Loucy (cell line): Measurements from ENCODE around the gene SMTNL2.

Experiments used
- H2AFZ ChIP-seq: fragments of 200-600 bp; sonication (generic); 2 replicates; pipeline ENCODE4 v1.6.0; 2016; ENCODE audit warnings: antibody characterized with exemption, mild to moderate bottlenecking, low read length, moderate library complexity
- H3F3A ChIP-seq: fragments of 200-600 bp; 2 replicates; pipeline ENCODE4 v1.6.0; 2016; ENCODE audit warnings: antibody characterized with exemption, low read depth, mild to moderate bottlenecking
- H3K27me3 ChIP-seq: fragments of 200-600 bp; sonication (generic); 2 replicates; pipeline ENCODE4 v1.6.1; 2014; ENCODE audit warnings: low read length, mild to moderate bottlenecking; ENCODE audit not compliant: insufficient read depth, poor library complexity, severe bottlenecking
- H3K36me3 ChIP-seq: fragments of 200-600 bp; sonication (generic); 2 replicates; pipeline ENCODE4 v1.6.1; 2016; ENCODE audit warnings: low read length; ENCODE audit not compliant: insufficient read depth
- H3K4me1 ChIP-seq: fragments of 200-600 bp; sonication (generic); 2 replicates; pipeline ENCODE4 v1.5.1; 2014; ENCODE audit warnings: low read length, mild to moderate bottlenecking; ENCODE audit not compliant: insufficient read depth, poor library complexity, severe bottlenecking
- H3K4me2 ChIP-seq: fragments of 200-600 bp; sonication (generic); 2 replicates; pipeline ENCODE4 v1.6.0; 2014; ENCODE audit warnings: antibody characterized with exemption, low read length, low read depth, mild to moderate bottlenecking; ENCODE audit not compliant: poor library complexity, severe bottlenecking
- H3K4me3 ChIP-seq: fragments of 200-600 bp; sonication (generic); 2 replicates; pipeline ENCODE4 v1.5.1; 2014; ENCODE audit warnings: low read length, mild to moderate bottlenecking, mixed read lengths; ENCODE audit not compliant: poor library complexity, severe bottlenecking
- H3K79me2 ChIP-seq: fragments of 200-600 bp; sonication (generic); 2 replicates; pipeline ENCODE4 v1.6.1; 2014; ENCODE audit warnings: low read length; ENCODE audit not compliant: insufficient read depth
- H3K9ac ChIP-seq: fragments of 200-600 bp; sonication (generic); 2 replicates; pipeline ENCODE4 v1.6.0; 2014; ENCODE audit warnings: mild to moderate bottlenecking, low read depth, low read length, moderate library complexity; ENCODE audit not compliant: poor library complexity, severe bottlenecking
- H3K9me2 ChIP-seq: fragments of 200-600 bp; sonication (generic); replicated peaks from 2 replicates; pipeline ENCODE4 v1.6.1; 2016; ENCODE audit warnings: low read depth, low read length, mixed read lengths
- H3K9me3 ChIP-seq: fragments of 200-600 bp; sonication (generic); 2 replicates; pipeline ENCODE4 v1.6.1; 2014; ENCODE audit warnings: mild to moderate bottlenecking, antibody characterized with exemption, low read length, low read depth; ENCODE audit not compliant: insufficient read depth
- H4K20me1 ChIP-seq: fragments of 200-600 bp; sonication (generic); 2 replicates; pipeline ENCODE4 v1.6.0; 2014; ENCODE audit warnings: antibody characterized with exemption, low read length, mild to moderate bottlenecking; ENCODE audit not compliant: insufficient read depth, poor library complexity, severe bottlenecking
- CTCF ChIP-seq: fragments of 200-600 bp; sonication (generic); conservative IDR thresholded peaks from 2 replicates; pipeline ENCODE4 v1.5.1; 2014; ENCODE audit warnings: mild to moderate bottlenecking, antibody characterized with exemption, low read length
- EZH2phosphoT487 ChIP-seq: fragments of 200-600 bp; IDR thresholded peaks from 2 replicates; pipeline ENCODE4 v1.6.1; 2018; ENCODE audit warnings: antibody characterized with exemption, mild to moderate bottlenecking, moderate library complexity, borderline replicate concordance

The SMTNL2 gene

GRCh38 chr17:4591529-4591928 is 7.2 kb downstream of the SMTNL2 start:
- Histone ChIP-seq H4K20me1 (no peaks in the 10 kb centered on the region), H3K4me2 (no peak overlapping the region), H3K36me3 (no peaks in the 10 kb centered on the region), H3K27me3 (no peaks in the 10 kb centered on the region), H3K4me3 (no peak overlapping the region), H3K4me1 (no peaks in the 10 kb centered on the region), H3K9ac (no peak overlapping the region), H3K9me3 (no peaks in the 10 kb centered on the region), H3K9me2 (no peaks in the 10 kb centered on the region), H3K79me2 (no peaks in the 10 kb centered on the region), H3F3A (no peaks in the 10 kb centered on the region), H2AFZ (no peak overlapping the region; the same call in 1 of the 2 replicates)
- TF ChIP-seq CTCF (no peak), EZH2phosphoT487 (no peak)

- Histone ChIP-seq H3F3A (no peaks in the 10 kb centered on the region), H3K79me2 (no peaks in the 10 kb centered on the region), H3K9ac (no peak overlapping the region), H3K4me3 (no peak overlapping the region), H3K36me3 (no peaks in the 10 kb centered on the region), H3K27me3 (no peaks in the 10 kb centered on the region), H3K9me2 (no peaks in the 10 kb centered on the region), H3K4me1 (no peaks in the 10 kb centered on the region), H2AFZ (no peak overlapping the region), H3K4me2 (no peak overlapping the region), H3K9me3 (no peaks in the 10 kb centered on the region), H4K20me1 (no peaks in the 10 kb centered on the region)
- TF ChIP-seq CTCF = no peak
- no peak for TF ChIP-seq EZH2phosphoT487
These were observed 8.1 kb downstream of the SMTNL2 start for GRCh38 chr17:4592240-4593005.

- Histone ChIP-seq H3K4me2 (no peak overlapping the region), H3K9ac (no peak overlapping the region)
- TF ChIP-seq EZH2phosphoT487 (no peak), CTCF (no peak)
These were observed 8.7 kb downstream of the SMTNL2 start for GRCh38 chr17:4593021-4593421.

More at GRCh38 chr17:4593021-4593421, 8.7 kb downstream of the SMTNL2 start:
- Histone ChIP-seq H3K36me3 (no peaks in the 10 kb centered on the region), H3K9me2 (no peaks in the 10 kb centered on the region), H3K4me1 (no peaks in the 10 kb centered on the region), H2AFZ (no peak overlapping the region), H3F3A (no peaks in the 10 kb centered on the region), H3K9me3 (no peaks in the 10 kb centered on the region), H3K4me3 (no peak overlapping the region), H3K79me2 (no peaks in the 10 kb centered on the region), H3K27me3 (no peaks in the 10 kb centered on the region), H4K20me1 (no peaks in the 10 kb centered on the region)
